Esophagus squamous epithelium (tissue), 4 donors: ENCODE data around the gene DHRS13.

ENCODE experiments used
- CTCF ChIP-seq, 6 experiments: fragments of 450-650 bp in 4 of 6; fragments of 200-600 bp in 2 of 6; sonication (generic) in 2 of 6; IDR thresholded peaks; one replicate each; pipeline ENCODE4 v1.5.1; 2016 to 2019; ENCODE audit warnings: antibody characterized with exemption in 6 of 6, mild to moderate bottlenecking in 4 of 6, moderate library complexity in 4 of 6
- POLR2A ChIP-seq, 4 donors: fragments of 450-650 bp; IDR thresholded peaks; one replicate each; pipeline ENCODE4 v1.6.1; 2017; ENCODE audit warnings: antibody characterized with exemption in 4 of 4, mild to moderate bottlenecking in 4 of 4, moderate library complexity in 3 of 4

- TF ChIP-seq CTCF (IDR thresholded peaks at IDR 0.05) (no peak), POLR2A (IDR thresholded peaks at IDR 0.05) (no peak)
Measured at GRCh38 chr17:28946239-28946638, 43.4 kb upstream of the DHRS13 start.
